ENCODE results near the gene DMRT2.

DNA sequence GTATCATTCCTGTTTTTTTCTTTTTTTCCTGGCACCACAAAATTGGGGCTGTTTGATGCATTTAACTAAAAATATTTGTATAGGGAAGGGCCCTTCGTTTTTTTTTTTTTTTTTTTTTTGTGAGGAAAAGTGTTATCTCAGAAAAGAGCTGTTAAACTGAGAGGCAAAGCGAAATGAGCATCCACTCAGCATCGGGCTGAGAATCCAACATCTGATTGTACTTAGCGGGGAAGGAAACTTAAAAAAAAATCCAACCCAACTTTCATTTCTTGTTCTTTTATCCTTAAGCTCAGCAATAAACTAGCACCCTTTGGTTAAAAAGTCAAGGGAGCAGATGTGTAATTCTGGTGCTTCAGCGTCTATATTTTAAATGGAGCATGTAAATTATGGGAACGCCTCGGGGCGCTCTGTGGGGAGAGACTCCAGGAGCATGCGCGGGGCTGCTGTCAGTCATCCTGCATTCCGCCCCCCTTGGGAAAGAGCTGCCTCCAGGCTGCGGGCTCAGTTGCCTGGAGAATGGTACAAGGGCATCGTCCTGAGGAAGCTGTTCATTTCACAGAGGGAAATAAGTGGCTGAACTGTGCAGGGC is 33.3 kb downstream of the DMRT2 start:
- TF ChIP-seq, protein P1, sequence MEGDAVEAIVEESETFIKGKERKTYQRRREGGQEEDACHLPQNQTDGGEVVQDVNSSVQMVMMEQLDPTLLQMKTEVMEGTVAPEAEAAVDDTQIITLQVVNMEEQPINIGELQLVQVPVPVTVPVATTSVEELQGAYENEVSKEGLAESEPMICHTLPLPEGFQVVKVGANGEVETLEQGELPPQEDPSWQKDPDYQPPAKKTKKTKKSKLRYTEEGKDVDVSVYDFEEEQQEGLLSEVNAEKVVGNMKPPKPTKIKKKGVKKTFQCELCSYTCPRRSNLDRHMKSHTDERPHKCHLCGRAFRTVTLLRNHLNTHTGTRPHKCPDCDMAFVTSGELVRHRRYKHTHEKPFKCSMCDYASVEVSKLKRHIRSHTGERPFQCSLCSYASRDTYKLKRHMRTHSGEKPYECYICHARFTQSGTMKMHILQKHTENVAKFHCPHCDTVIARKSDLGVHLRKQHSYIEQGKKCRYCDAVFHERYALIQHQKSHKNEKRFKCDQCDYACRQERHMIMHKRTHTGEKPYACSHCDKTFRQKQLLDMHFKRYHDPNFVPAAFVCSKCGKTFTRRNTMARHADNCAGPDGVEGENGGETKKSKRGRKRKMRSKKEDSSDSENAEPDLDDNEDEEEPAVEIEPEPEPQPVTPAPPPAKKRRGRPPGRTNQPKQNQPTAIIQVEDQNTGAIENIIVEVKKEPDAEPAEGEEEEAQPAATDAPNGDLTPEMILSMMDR (IDR thresholded peaks at IDR 0.05; ENCODE audit: poor library complexity), result no peak
- TF ChIP-seq EZH2 (IDR thresholded peaks at IDR 0.05; ENCODE audit: borderline replicate concordance) (no peak), EZH2phosphoT487 (IDR thresholded peaks at IDR 0.05; ENCODE audit: low read depth, severe bottlenecking, unreplicated experiment) (no peak)
